Left forelimb (tissue), 1 donor: ENCODE results near the gene CEACAM6.
"Not testable (repeated sequence)": the region's sequence is repeated elsewhere in the genome, so short reads cannot be mapped to it uniquely, and the experiment has no call there.

Experiments
- DNase-seq: peaks from one replicate; pipeline ENCODE4 v3.0.0-alpha.2; 2018; ENCODE audit warnings: low spot score

The CEACAM6 gene

GRCh38 chr19:41746593-41747227, 8.6 kb upstream of the CEACAM6 start:
- DNase-seq = no peak

- DNase-seq = no peak
Measured at GRCh38 chr19:41748012-41748411, 7.3 kb upstream of the CEACAM6 start.

- DNase-seq = not testable (repeated sequence)
Measured at GRCh38 chr19:41750248-41751134, 4.8 kb upstream of the CEACAM6 start.

- no peak for DNase-seq
Measured at GRCh38 chr19:41753159-41753558, 2.2 kb upstream of the CEACAM6 start.

GRCh38 chr19:41753936-41754529, 1.3 kb upstream of the CEACAM6 start:
- no peak for DNase-seq

GRCh38 chr19:41758846-41759245, 3.5 kb downstream of the CEACAM6 start:
- no peak for DNase-seq

- DNase-seq = no peak
Measured at GRCh38 chr19:41767115-41767514, 11.8 kb downstream of the CEACAM6 start.

- not testable (repeated sequence) for DNase-seq
Measured at GRCh38 chr19:41768105-41768504, 12.8 kb downstream of the CEACAM6 start.

GRCh38 chr19:41769608-41770007, 14.3 kb downstream of the CEACAM6 start:
- DNase-seq = no peak

GRCh38 chr19:41771410-41771809, 16.1 kb downstream of the CEACAM6 start:
- DNase-seq = no peak

- no peak for DNase-seq
Measured at GRCh38 chr19:41774515-41774980, 19.2 kb downstream of the CEACAM6 start.

GRCh38 chr19:41776700-41777099, 21.4 kb downstream of the CEACAM6 start:
- DNase-seq = no peak

GRCh38 chr19:41783612-41784011, 28.3 kb downstream of the CEACAM6 start:
- no peak for DNase-seq

GRCh38 chr19:41784312-41784711, 29.0 kb downstream of the CEACAM6 start:
- no peak for DNase-seq

GRCh38 chr19:41784743-41785142, 29.4 kb downstream of the CEACAM6 start:
- no peak for DNase-seq

- DNase-seq = no peak
Measured at GRCh38 chr19:41785653-41786052, 30.3 kb downstream of the CEACAM6 start.

GRCh38 chr19:41787055-41787454, 31.7 kb downstream of the CEACAM6 start:
- DNase-seq = no peak

- not testable (repeated sequence) for DNase-seq
Measured at GRCh38 chr19:41788518-41788917, 33.2 kb downstream of the CEACAM6 start.

GRCh38 chr19:41789053-41789452, 33.7 kb downstream of the CEACAM6 start:
- not testable (repeated sequence) for DNase-seq

GRCh38 chr19:41792513-41793413, 37.4 kb downstream of the CEACAM6 start:
- DNase-seq = no peak

GRCh38 chr19:41793414-41793727, 38.0 kb downstream of the CEACAM6 start:
- DNase-seq = no peak

GRCh38 chr19:41795031-41795461, 39.7 kb downstream of the CEACAM6 start:
- no peak for DNase-seq
